ENCODE results near the gene ZNF598.

ZNF598 gene

GRCh38 chr16:2001035-2001434 is 8.6 kb downstream of the ZNF598 start:
- H3K27me3 ChIP-seq (ENCODE audit: control insufficient read depth in 2 of 2, insufficient read depth in 2 of 2, low read length in 2 of 2): no peaks in the 10 kb centered on the region
- H3K27ac ChIP-seq (ENCODE audit: low read depth in 2 of 2, low read length in 2 of 2): no peak overlapping the region
- no peaks in the 10 kb centered on the region for H3K9me3 ChIP-seq (ENCODE audit: control insufficient read depth in 2 of 2, low read length in 2 of 2)
- H3K4me1 ChIP-seq (ENCODE audit: control insufficient read depth in 2 of 2, insufficient read depth in 2 of 2, low read length in 2 of 2): peaks cover 11 to 20% of the 10 kb centered on the region in 2 donors
- H3K4me3 ChIP-seq (ENCODE audit: low read length in 2 of 2): no peak overlapping the region
- H3K36me3 ChIP-seq (ENCODE audit: control insufficient read depth in 2 of 2, insufficient read depth in 2 of 2, low read length in 2 of 2): peaks cover 45 to 48% of the 10 kb centered on the region in 2 donors
- no peak overlapping the region for H3K9ac ChIP-seq (ENCODE audit: low read depth in 1 of 2, low read length in 2 of 2)

- Histone ChIP-seq H3K36me3 (ENCODE audit: control insufficient read depth in 2 of 2, insufficient read depth in 2 of 2, low read length in 2 of 2) (peaks cover 45 to 48% of the 10 kb centered on the region in 2 donors), H3K4me1 (ENCODE audit: control insufficient read depth in 2 of 2, insufficient read depth in 2 of 2, low read length in 2 of 2) (peaks cover 11 to 20% of the 10 kb centered on the region in 2 donors), H3K4me3 (ENCODE audit: low read length in 2 of 2) (no peak overlapping the region), H3K9me3 (ENCODE audit: control insufficient read depth in 2 of 2, low read length in 2 of 2) (no peaks in the 10 kb centered on the region), H3K27me3 (ENCODE audit: control insufficient read depth in 2 of 2, insufficient read depth in 2 of 2, low read length in 2 of 2) (no peaks in the 10 kb centered on the region), H3K27ac (ENCODE audit: low read depth in 2 of 2, low read length in 2 of 2) (no peak overlapping the region), H3K9ac (ENCODE audit: low read depth in 1 of 2, low read length in 2 of 2) (no peak overlapping the region)
Measured at GRCh38 chr16:1999866-2000514, 9.6 kb downstream of the ZNF598 start.

GRCh38 chr16:1998852-1999801 is 10.5 kb downstream of the ZNF598 start:
- Histone ChIP-seq H3K27me3 (ENCODE audit: control insufficient read depth in 2 of 2, insufficient read depth in 2 of 2, low read length in 2 of 2) (no peaks in the 10 kb centered on the region), H3K36me3 (ENCODE audit: control insufficient read depth in 2 of 2, insufficient read depth in 2 of 2, low read length in 2 of 2) (peaks cover 45 to 48% of the 10 kb centered on the region in 2 donors), H3K27ac (ENCODE audit: low read depth in 2 of 2, low read length in 2 of 2) (no peak overlapping the region), H3K9ac (ENCODE audit: low read depth in 1 of 2, low read length in 2 of 2) (no peak overlapping the region), H3K4me1 (ENCODE audit: control insufficient read depth in 2 of 2, insufficient read depth in 2 of 2, low read length in 2 of 2) (peaks cover 7 to 12% of the 10 kb centered on the region in 2 donors), H3K4me3 (ENCODE audit: low read length in 2 of 2) (no peak overlapping the region), H3K9me3 (ENCODE audit: control insufficient read depth in 2 of 2, low read length in 2 of 2) (no peaks in the 10 kb centered on the region)

GRCh38 chr16:1998360-1998835 is 11.2 kb downstream of the ZNF598 start:
- Histone ChIP-seq H3K9me3 (ENCODE audit: control insufficient read depth in 2 of 2, low read length in 2 of 2) (no peaks in the 10 kb centered on the region), H3K36me3 (ENCODE audit: control insufficient read depth in 2 of 2, insufficient read depth in 2 of 2, low read length in 2 of 2) (peaks cover 45 to 48% of the 10 kb centered on the region in 2 donors), H3K4me1 (ENCODE audit: control insufficient read depth in 2 of 2, insufficient read depth in 2 of 2, low read length in 2 of 2) (peaks cover under 1 to 7% of the 10 kb centered on the region in 2 donors), H3K27ac (ENCODE audit: low read depth in 2 of 2, low read length in 2 of 2) (peak overlapping the region in 1 of 2 donors; percentile 52), H3K27me3 (ENCODE audit: control insufficient read depth in 2 of 2, insufficient read depth in 2 of 2, low read length in 2 of 2) (no peaks in the 10 kb centered on the region), H3K9ac (ENCODE audit: low read depth in 1 of 2, low read length in 2 of 2) (no peak overlapping the region), H3K4me3 (ENCODE audit: low read length in 2 of 2) (no peak overlapping the region)

GRCh38 chr16:1997494-1998359 is 11.9 kb downstream of the ZNF598 start:
- Histone ChIP-seq H3K9me3 (ENCODE audit: control insufficient read depth in 2 of 2, low read length in 2 of 2) (no peaks in the 10 kb centered on the region), H3K36me3 (ENCODE audit: control insufficient read depth in 2 of 2, insufficient read depth in 2 of 2, low read length in 2 of 2) (peaks cover 44% of the 10 kb centered on the region in 2 donors), H3K4me1 (ENCODE audit: control insufficient read depth in 2 of 2, insufficient read depth in 2 of 2, low read length in 2 of 2) (peaks cover 0 to 7% of the 10 kb centered on the region in 2 donors), H3K27ac (ENCODE audit: low read depth in 2 of 2, low read length in 2 of 2) (peak overlapping the region in 1 of 2 donors; percentile 67), H3K9ac (ENCODE audit: low read depth in 1 of 2, low read length in 2 of 2) (no peak overlapping the region), H3K27me3 (ENCODE audit: control insufficient read depth in 2 of 2, insufficient read depth in 2 of 2, low read length in 2 of 2) (no peaks in the 10 kb centered on the region), H3K4me3 (ENCODE audit: low read length in 2 of 2) (no peak overlapping the region)

- Histone ChIP-seq H3K27ac (ENCODE audit: low read depth in 2 of 2, low read length in 2 of 2) (no peak overlapping the region), H3K4me1 (ENCODE audit: control insufficient read depth in 2 of 2, insufficient read depth in 2 of 2, low read length in 2 of 2) (peaks cover 22 to 26% of the 10 kb centered on the region in 2 donors), H3K4me3 (ENCODE audit: low read length in 2 of 2) (no peak overlapping the region), H3K27me3 (ENCODE audit: control insufficient read depth in 2 of 2, insufficient read depth in 2 of 2, low read length in 2 of 2) (peaks cover 15 to 18% of the 10 kb centered on the region in 2 donors), H3K9me3 (ENCODE audit: control insufficient read depth in 2 of 2, low read length in 2 of 2) (no peaks in the 10 kb centered on the region), H3K9ac (ENCODE audit: low read depth in 1 of 2, low read length in 2 of 2) (no peak overlapping the region), H3K36me3 (ENCODE audit: control insufficient read depth in 2 of 2, insufficient read depth in 2 of 2, low read length in 2 of 2) (peaks cover 10 to 12% of the 10 kb centered on the region in 2 donors)
Measured at GRCh38 chr16:1993731-1994131, 15.9 kb downstream of the ZNF598 start.

GRCh38 chr16:1992704-1993317 is 16.8 kb downstream of the ZNF598 start:
- Histone ChIP-seq H3K4me1 (ENCODE audit: control insufficient read depth in 2 of 2, insufficient read depth in 2 of 2, low read length in 2 of 2) (peaks cover 22 to 26% of the 10 kb centered on the region in 2 donors), H3K4me3 (ENCODE audit: low read length in 2 of 2) (no peak overlapping the region), H3K27ac (ENCODE audit: low read depth in 2 of 2, low read length in 2 of 2) (peak overlapping the region in 1 of 2 donors; percentile 43), H3K9me3 (ENCODE audit: control insufficient read depth in 2 of 2, low read length in 2 of 2) (no peaks in the 10 kb centered on the region), H3K9ac (ENCODE audit: low read depth in 1 of 2, low read length in 2 of 2) (no peak overlapping the region), H3K27me3 (ENCODE audit: control insufficient read depth in 2 of 2, insufficient read depth in 2 of 2, low read length in 2 of 2) (peaks cover 20% of the 10 kb centered on the region in 2 donors), H3K36me3 (ENCODE audit: control insufficient read depth in 2 of 2, insufficient read depth in 2 of 2, low read length in 2 of 2) (peaks cover 4 to 5% of the 10 kb centered on the region in 2 donors)

GRCh38 chr16:1991948-1992703 is 17.5 kb downstream of the ZNF598 start:
- Histone ChIP-seq H3K27ac (ENCODE audit: low read depth in 2 of 2, low read length in 2 of 2) (peak overlapping the region; percentile 66 to 80), H3K9ac (ENCODE audit: low read depth in 1 of 2, low read length in 2 of 2) (peak overlapping the region; percentile 24 to 71), H3K27me3 (ENCODE audit: control insufficient read depth in 2 of 2, insufficient read depth in 2 of 2, low read length in 2 of 2) (peaks cover 20% of the 10 kb centered on the region in 2 donors), H3K4me1 (ENCODE audit: control insufficient read depth in 2 of 2, insufficient read depth in 2 of 2, low read length in 2 of 2) (peaks cover 22 to 24% of the 10 kb centered on the region in 2 donors), H3K36me3 (ENCODE audit: control insufficient read depth in 2 of 2, insufficient read depth in 2 of 2, low read length in 2 of 2) (peaks cover under 1 to 2% of the 10 kb centered on the region in 2 donors), H3K9me3 (ENCODE audit: control insufficient read depth in 2 of 2, low read length in 2 of 2) (no peaks in the 10 kb centered on the region), H3K4me3 (ENCODE audit: low read length in 2 of 2) (peak overlapping the region; percentile 56 to 59)

- H3K9me3 ChIP-seq (ENCODE audit: control insufficient read depth in 2 of 2, low read length in 2 of 2): no peaks in the 10 kb centered on the region
- H3K9ac ChIP-seq (ENCODE audit: low read depth in 1 of 2, low read length in 2 of 2): peak overlapping the region; percentile 47 to 71
- H3K4me3 ChIP-seq (ENCODE audit: low read length in 2 of 2): peak overlapping the region; percentile 56 to 59
- H3K27me3 ChIP-seq (ENCODE audit: control insufficient read depth in 2 of 2, insufficient read depth in 2 of 2, low read length in 2 of 2): peaks cover 20% of the 10 kb centered on the region in 2 donors
- peaks cover 6 to 8% of the 10 kb centered on the region in 2 donors for H3K36me3 ChIP-seq (ENCODE audit: control insufficient read depth in 2 of 2, insufficient read depth in 2 of 2, low read length in 2 of 2)
- H3K27ac ChIP-seq (ENCODE audit: low read depth in 2 of 2, low read length in 2 of 2): peak overlapping the region; percentile 66 to 80
- peaks cover 19 to 25% of the 10 kb centered on the region in 2 donors for H3K4me1 ChIP-seq (ENCODE audit: control insufficient read depth in 2 of 2, insufficient read depth in 2 of 2, low read length in 2 of 2)
Measured at GRCh38 chr16:1991588-1991947, 18.1 kb downstream of the ZNF598 start.
